SU-DHL-6 (cell line): Measurements from ENCODE around the gene KCNK15.

ENCODE experiments used
- H2AFZ ChIP-seq: fragments of 200-600 bp; sonication (generic); 2 replicates; pipeline ENCODE4 v1.6.1; 2014; ENCODE audit warnings: low read depth, mild to moderate bottlenecking, moderate library complexity, mixed read lengths, antibody characterized with exemption, low read length; ENCODE audit not compliant: severe bottlenecking
- H3F3A ChIP-seq: fragments of 200-600 bp; shearing (Covaris generic); 2 replicates; pipeline ENCODE4 v1.6.0; 2016; ENCODE audit warnings: antibody characterized with exemption, mild to moderate bottlenecking; ENCODE audit not compliant: insufficient read depth
- H3K27ac ChIP-seq: fragments of 200-600 bp; sonication (generic); 2 replicates; pipeline ENCODE4 v1.5.1; 2016; ENCODE audit warnings: low read depth, mild to moderate bottlenecking, low read length, moderate library complexity, mixed read lengths
- H3K27me3 ChIP-seq: fragments of 200-600 bp; sonication (generic), shearing (Covaris generic); 2 replicates; pipeline ENCODE4 v1.6.0; 2014; ENCODE audit warnings: mild to moderate bottlenecking, low read length
- H3K36me3 ChIP-seq: fragments of 200-600 bp; sonication (generic); 2 replicates; pipeline ENCODE4 v1.6.1; 2014; ENCODE audit warnings: mild to moderate bottlenecking, low read length, mixed read lengths
- H3K4me2 ChIP-seq: fragments of 300-600, 200-600 bp; shearing (Covaris generic), sonication (generic); 2 replicates; pipeline ENCODE4 v1.6.0; 2014; ENCODE audit warnings: low read length, low read depth, mild to moderate bottlenecking; ENCODE audit not compliant: poor library complexity, severe bottlenecking
- H3K4me3 ChIP-seq: fragments of 200-600 bp; sonication (generic); 2 replicates; pipeline ENCODE4 v1.5.1; 2014; ENCODE audit warnings: antibody characterized with exemption, low read length, mild to moderate bottlenecking, mixed read lengths; ENCODE audit not compliant: insufficient read depth, poor library complexity, severe bottlenecking
- H3K79me2 ChIP-seq: fragments of 200-600 bp; sonication (generic); 2 replicates; pipeline ENCODE4 v1.6.1; 2014; ENCODE audit warnings: mild to moderate bottlenecking, low read length, moderate library complexity; ENCODE audit not compliant: insufficient read depth
- H3K9ac ChIP-seq: fragments of 200-600 bp; sonication (generic); 2 replicates; pipeline ENCODE4 v1.7.0; 2014; ENCODE audit warnings: mild to moderate bottlenecking, low read length
- H3K9me2 ChIP-seq: fragments of 200-600 bp; sonication (generic); replicated peaks from 2 replicates; pipeline ENCODE4 v1.6.1; 2014; ENCODE audit warnings: low read length; ENCODE audit not compliant: insufficient read depth
- H3K9me3 ChIP-seq: fragments of 200-600 bp; sonication (generic); 2 replicates; pipeline ENCODE4 v1.6.1; 2014; ENCODE audit warnings: low read length, mixed read lengths; ENCODE audit not compliant: insufficient read depth
- H4K20me1 ChIP-seq: fragments of 200-600 bp; sonication (generic); 2 replicates; pipeline ENCODE4 v1.6.1; 2014; ENCODE audit warnings: low read depth, mild to moderate bottlenecking, antibody characterized with exemption, low read length, moderate library complexity, mixed read lengths
- CTCF ChIP-seq: fragments of 200-600 bp; sonication (generic); IDR thresholded peaks from one replicate; pipeline ENCODE4 v1.5.1; 2017; ENCODE audit warnings: antibody characterized with exemption, mild to moderate bottlenecking, low read length, moderate library complexity; ENCODE audit not compliant: insufficient read depth, poor library complexity, severe bottlenecking
- EZH2phosphoT487 ChIP-seq: fragments of 200-600 bp; sonication (generic), shearing (Covaris generic); conservative IDR thresholded peaks from 2 replicates; pipeline ENCODE4 v1.6.1; 2018; ENCODE audit warnings: mild to moderate bottlenecking, antibody characterized with exemption, low read length, moderate library complexity, mixed read lengths

Gene KCNK15

DNA sequence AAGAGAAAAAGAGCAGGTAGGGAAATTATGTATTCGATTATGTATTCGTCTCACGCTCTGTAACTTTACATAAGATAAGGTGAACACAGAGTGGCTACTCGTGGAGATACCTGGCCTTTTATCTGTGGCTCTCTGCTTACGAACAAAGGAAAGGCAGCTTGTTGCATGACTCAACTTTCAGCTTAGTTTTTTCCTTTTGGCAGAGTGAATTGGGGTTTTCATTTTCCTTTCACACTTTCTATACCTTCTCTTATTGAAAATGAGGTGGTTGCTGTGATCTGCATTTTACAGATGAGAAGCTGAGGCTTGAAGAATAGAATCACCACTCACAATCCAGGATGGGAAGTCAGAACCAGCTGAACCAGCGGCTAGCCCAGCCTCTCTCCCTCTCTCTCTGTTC lies 13.3 kb upstream of the KCNK15 start:
- H3K9me3 ChIP-seq = no peaks in the 10 kb centered on the region; the same call in 1 of the 2 replicates
- H3K27ac ChIP-seq = no peak overlapping the region
- H4K20me1 ChIP-seq = no peaks in the 10 kb centered on the region
- no peaks in the 10 kb centered on the region for H3K27me3 ChIP-seq
- no peaks in the 10 kb centered on the region for H3F3A ChIP-seq
- no peaks in the 10 kb centered on the region for H3K79me2 ChIP-seq
- H3K9ac ChIP-seq = no peak overlapping the region
- no peaks in the 10 kb centered on the region for H3K36me3 ChIP-seq
- TF ChIP-seq EZH2phosphoT487 (no peak), CTCF (no peak)
- H3K4me3 ChIP-seq = no peak overlapping the region
- no peaks in the 10 kb centered on the region for H3K9me2 ChIP-seq
- no peak overlapping the region for H2AFZ ChIP-seq
- H3K4me2 ChIP-seq = no peak overlapping the region

DNA sequence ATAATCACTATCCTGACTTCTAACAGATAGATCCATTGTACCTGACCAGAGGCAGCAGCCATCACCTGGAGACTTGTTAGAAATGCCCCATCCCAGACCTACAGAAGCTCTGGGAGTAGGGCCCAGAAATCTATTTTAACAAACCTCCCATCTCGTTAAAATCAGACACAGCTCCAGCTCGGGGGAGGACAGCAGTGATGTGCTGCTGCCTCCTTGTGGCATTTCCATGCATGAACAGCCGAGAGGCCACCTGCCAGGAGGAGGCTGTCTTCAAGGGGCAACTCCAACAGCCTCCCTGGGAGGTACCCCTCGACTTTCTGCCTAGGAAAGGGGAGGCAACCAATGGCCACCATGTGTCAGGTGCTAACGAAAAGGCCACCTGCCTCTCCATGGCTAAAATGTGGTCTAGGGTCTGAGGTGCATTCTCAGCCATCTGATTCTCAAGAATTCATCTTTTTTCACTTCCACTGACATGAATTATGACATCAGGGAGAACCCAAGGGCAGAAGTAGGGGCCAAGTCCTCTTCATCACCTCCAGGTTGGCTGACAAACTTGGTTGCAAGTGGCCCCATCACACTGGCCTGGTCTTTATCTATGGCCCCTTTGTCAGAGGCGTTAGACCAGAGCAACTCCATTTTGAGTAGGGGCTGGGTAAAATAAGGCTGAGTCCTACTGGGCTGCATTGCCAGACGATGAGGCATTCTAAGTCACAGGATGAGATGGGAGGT lies 12.2 kb upstream of the KCNK15 start:
- no peak overlapping the region for H2AFZ ChIP-seq
- no peak overlapping the region for H3K4me2 ChIP-seq
- H3K9me3 ChIP-seq = no peaks in the 10 kb centered on the region; the same call in 1 of the 2 replicates
- H3K27me3 ChIP-seq = no peaks in the 10 kb centered on the region
- H3K9ac ChIP-seq = no peak overlapping the region
- H3K9me2 ChIP-seq = no peaks in the 10 kb centered on the region
- H3F3A ChIP-seq = no peaks in the 10 kb centered on the region
- no peak overlapping the region for H3K27ac ChIP-seq
- H3K4me3 ChIP-seq = no peak overlapping the region
- no peaks in the 10 kb centered on the region for H3K79me2 ChIP-seq
- TF ChIP-seq EZH2phosphoT487 = no peak
- peak; percentile 57 for TF ChIP-seq CTCF
- H3K36me3 ChIP-seq = no peaks in the 10 kb centered on the region
- no peaks in the 10 kb centered on the region for H4K20me1 ChIP-seq

GRCh38 chr20:44734938-44735337 lies 10.7 kb upstream of the KCNK15 start:
- no peak overlapping the region for H2AFZ ChIP-seq
- H3K27ac ChIP-seq = no peak overlapping the region
- H3K4me3 ChIP-seq = no peak overlapping the region
- H3K79me2 ChIP-seq = no peaks in the 10 kb centered on the region
- H3K9me2 ChIP-seq = no peaks in the 10 kb centered on the region
- no peaks in the 10 kb centered on the region; the same call in 1 of the 2 replicates for H3K9me3 ChIP-seq
- no peaks in the 10 kb centered on the region for H3K36me3 ChIP-seq
- TF ChIP-seq EZH2phosphoT487 (no peak), CTCF (no peak)
- no peaks in the 10 kb centered on the region for H4K20me1 ChIP-seq
- no peak overlapping the region for H3K4me2 ChIP-seq
- H3K9ac ChIP-seq = no peak overlapping the region
- no peaks in the 10 kb centered on the region for H3F3A ChIP-seq
- no peaks in the 10 kb centered on the region for H3K27me3 ChIP-seq
